NCI-H526 treated with DMSO at 0.1 percent for 48 hours (cell line): ENCODE results near the gene KPNA6.
A peak's percentile ranks its signal among the peaks of the same experiment; 100 is the strongest.
"Not testable (repeated sequence)": the region's sequence is repeated elsewhere in the genome, so short reads cannot be mapped to it uniquely, and the experiment has no call there.

Source experiments
- DNase-seq: peaks from one replicate; lab custom pipeline; 2025; lab: John Stamatoyannopoulos, UW

The KPNA6 gene

GRCh38 chr1:32107742-32108661, at the start of gene KPNA6:
Gene KPNA6, plus strand, starts transcription at chr1:32108056. Its CDS starts 75 bp downstream, at chr1:32108131.
- peak; percentile 93 for DNase-seq

GRCh38 chr1:32060914-32061313, 46.9 kb upstream of the KPNA6 start:
- DNase-seq = no peak

- no peak for DNase-seq
Measured at GRCh38 chr1:32062867-32063230, 45.0 kb upstream of the KPNA6 start.

GRCh38 chr1:32063261-32063681, 44.6 kb upstream of the KPNA6 start:
- peak; percentile 16 for DNase-seq

GRCh38 chr1:32065613-32066488, 42.0 kb upstream of the KPNA6 start:
- DNase-seq = not testable (repeated sequence)

- DNase-seq = no peak
Measured at GRCh38 chr1:32066489-32066873, 41.4 kb upstream of the KPNA6 start.

GRCh38 chr1:32068957-32069588, 38.8 kb upstream of the KPNA6 start:
- no peak for DNase-seq

- peak; percentile 60 for DNase-seq
Measured at GRCh38 chr1:32071758-32072621, 35.9 kb upstream of the KPNA6 start.

- DNase-seq = peak; percentile 92
Measured at GRCh38 chr1:32072622-32073298, 35.1 kb upstream of the KPNA6 start, which contains the start of gene TMEM39B. Gene TMEM39B, plus strand, starts transcription at chr1:32072939. Its CDS starts 109 bp downstream, at chr1:32073048.

- DNase-seq = no peak
Measured at GRCh38 chr1:32073299-32074229, 34.3 kb upstream of the KPNA6 start.

- no peak for DNase-seq
Measured at GRCh38 chr1:32074841-32075240, 33.0 kb upstream of the KPNA6 start.

GRCh38 chr1:32077451-32077850, 30.4 kb upstream of the KPNA6 start:
- DNase-seq = no peak

- no peak for DNase-seq
Measured at GRCh38 chr1:32082022-32082421, 25.8 kb upstream of the KPNA6 start.

- DNase-seq = not testable (repeated sequence)
Measured at GRCh38 chr1:32086381-32086780, 21.5 kb upstream of the KPNA6 start.

GRCh38 chr1:32091176-32091575, 16.7 kb upstream of the KPNA6 start:
- DNase-seq = no peak

GRCh38 chr1:32091591-32091990, 16.3 kb upstream of the KPNA6 start:
- no peak for DNase-seq

- DNase-seq = no peak
Measured at GRCh38 chr1:32094746-32095521, 12.9 kb upstream of the KPNA6 start.

GRCh38 chr1:32099426-32099825, 8.4 kb upstream of the KPNA6 start:
- no peak for DNase-seq

GRCh38 chr1:32100359-32100758, 7.5 kb upstream of the KPNA6 start:
- DNase-seq = no peak
